CMK (cell line): ENCODE measurements around the gene CACNB3.
A peak's percentile ranks its signal among the peaks of the same experiment; 100 is the strongest.

Experiments
- DNase-seq: peaks from one replicate; pipeline ENCODE4 v3.0.0-alpha.2; 2010; ENCODE audit warnings: low read depth

Gene CACNB3

DNA sequence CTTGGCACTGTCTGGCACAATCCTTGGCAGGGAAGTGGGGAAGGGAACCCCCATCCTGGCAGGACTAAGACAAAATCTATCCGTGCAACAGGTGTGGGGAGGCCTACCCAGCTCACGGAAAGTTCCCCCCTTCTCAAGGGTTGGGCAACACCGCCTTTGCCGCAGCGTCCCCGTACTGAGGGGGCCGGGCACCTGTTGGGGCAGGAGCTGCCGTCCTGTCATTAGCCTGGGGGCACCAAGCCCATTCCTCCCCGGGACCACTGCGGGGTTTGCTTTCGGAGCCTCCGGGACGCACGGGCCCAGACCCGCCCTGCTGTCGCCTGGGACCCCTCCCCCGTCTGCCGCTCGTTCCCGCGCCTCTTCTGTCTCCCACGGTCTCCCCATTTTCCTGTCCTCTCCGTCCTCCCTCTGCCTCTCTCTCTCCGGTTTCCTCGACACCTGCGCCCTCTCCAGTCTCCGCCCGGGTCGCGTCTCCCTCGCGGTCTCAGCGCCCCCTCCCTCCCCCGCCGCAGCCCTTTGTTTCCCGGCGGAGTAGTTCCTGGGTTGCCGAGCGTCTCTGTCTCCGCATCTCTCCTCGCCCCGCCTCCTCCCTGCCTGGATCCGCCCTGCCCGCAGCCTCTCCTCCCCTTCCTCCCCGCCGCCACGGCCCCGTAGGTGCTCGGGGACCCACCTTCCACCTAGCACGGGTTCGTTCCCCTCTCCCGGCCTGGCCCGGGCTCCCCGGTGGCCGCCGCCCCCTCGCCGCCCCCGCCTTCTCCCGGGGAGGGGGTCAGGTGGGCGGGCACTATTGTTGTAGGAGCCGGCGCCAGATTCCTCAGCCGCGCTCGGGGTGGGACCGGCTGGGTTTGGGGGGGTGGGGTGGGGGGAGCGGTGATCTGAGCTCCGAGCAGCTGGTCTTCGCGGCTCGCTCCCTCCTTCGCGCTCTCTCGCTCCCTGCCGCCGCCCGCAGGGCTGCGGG lies at the start of gene CACNB3:
Gene CACNB3 (plus strand): TSS at position 624 of the 958 bp plus-strand sequence. CDS start 434 bp downstream, outside the sequence.
- peak; percentile 60 for DNase-seq

DNA sequence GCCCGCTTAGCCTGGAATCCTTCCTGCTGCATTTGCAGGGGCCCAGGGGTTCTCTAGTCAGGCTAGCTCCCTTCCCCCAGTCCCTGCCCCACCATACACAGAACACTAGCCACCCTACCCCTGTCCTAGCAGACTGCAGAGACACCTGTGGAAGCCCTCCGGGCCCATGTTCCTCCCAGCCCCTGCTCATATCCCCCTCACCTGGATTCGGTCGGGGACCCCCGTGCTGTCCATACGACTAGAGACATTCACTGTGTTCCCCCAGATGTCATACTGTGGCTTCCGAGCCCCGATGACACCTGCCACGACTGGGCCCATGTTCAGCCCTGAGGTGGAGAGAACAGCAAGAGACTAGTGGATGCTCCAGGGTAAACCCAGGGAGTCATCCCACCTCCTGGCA lies 49.6 kb upstream of the CACNB3 start:
- no peak for DNase-seq

DNA sequence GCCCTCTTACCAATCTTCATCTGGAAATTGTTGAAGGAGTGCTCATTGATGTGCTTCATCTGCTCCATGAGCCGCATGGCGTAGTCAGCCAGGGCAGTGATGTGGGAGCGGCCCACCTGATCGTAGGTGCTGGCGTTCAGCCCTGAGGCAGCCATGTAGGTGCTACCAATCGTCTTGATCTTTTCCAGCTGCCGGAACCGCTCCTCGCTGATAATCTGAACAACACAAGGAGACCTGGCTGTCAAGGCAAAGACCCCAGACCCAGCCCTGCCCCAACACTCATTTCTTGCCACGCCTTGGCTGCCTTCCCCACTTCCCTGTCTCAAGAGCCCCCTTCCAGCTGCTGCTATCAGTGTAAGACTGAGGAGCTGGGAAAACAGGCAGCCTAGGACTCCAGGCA lies 47.5 kb upstream of the CACNB3 start:
- no peak for DNase-seq

DNA sequence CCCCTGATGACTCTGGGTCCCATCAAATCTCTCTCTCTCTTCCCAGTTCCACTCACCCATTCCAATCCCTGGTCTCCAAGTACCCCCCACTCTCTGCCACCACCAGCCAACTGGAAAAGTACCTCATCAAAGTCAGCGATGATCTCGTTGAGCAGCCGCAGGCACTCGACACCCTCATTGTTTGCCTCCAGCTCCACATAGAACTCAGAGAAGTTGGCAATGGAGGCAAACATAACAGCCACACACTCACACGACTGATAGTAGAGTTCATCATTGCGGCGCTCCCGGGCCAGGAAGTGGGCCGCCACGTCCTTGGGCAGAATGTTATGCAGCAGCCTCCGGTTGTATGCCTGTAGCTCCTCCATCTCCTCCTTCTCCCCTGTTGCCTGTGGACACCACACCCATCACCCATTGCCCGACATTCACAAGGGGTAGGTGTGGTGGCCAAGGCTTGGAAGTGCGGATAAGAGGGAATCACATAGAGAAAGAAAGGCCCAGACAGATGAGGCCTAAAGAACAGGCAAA lies 46.6 kb upstream of the CACNB3 start:
- no peak for DNase-seq

DNA sequence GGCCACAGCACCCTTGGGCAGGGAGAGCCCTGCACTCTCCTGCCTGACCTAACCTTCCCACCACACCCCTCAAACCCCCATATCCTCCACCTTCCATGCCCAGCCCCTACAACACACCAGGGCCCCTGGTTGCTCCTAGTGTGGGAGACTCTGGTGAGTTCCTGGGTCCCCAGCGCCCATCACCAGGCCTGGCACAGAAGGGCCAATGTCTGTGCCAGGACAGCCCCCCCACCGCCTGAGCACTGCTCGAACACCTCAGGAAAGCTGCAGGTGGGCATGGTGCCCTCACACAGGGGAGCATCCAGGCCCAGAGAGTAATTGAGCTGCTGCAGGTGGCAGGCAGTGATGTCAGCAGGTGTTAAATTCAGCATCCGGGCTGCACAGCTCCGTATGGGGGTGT lies 44.6 kb upstream of the CACNB3 start:
- DNase-seq: no peak

DNA sequence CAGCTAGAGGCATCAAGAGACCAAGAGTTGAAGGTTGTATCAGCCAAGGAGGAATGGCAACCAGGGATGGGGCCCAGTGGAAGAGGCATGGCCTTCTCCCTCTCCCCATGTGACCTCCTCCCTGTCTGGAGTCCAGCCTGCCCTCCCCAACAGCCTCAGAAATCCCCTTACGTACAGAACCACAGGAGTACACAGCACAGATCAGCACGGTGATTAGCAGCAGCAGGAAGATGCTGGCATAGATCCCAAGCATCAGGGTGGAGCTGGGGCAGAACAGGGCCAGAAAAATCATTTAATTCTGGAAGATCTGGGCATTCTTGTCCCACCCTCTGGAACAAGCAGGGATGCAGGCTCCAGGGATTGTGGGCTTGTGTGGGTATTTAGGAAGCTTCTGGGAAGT lies 43.8 kb upstream of the CACNB3 start:
- no peak for DNase-seq

DNA sequence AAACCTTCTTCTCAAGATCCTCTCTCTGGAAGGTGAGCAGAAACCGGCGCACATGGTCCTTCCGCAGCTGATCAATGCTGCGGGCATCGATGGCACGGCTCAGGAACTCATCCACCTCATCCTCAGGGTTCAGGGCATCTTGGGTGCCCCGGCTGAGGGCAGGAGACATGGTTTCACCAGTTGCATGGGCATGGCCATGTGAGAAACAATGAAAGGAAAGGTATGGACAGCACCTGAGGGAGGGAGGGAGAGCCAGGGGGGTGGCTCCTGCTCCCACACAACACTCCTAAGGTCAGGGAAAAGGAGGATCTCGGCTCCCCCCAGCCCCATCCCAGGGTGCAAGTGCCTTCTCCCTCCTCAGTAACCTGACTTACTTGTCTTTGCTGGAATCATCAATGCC lies 43.0 kb upstream of the CACNB3 start:
- no peak for DNase-seq

DNA sequence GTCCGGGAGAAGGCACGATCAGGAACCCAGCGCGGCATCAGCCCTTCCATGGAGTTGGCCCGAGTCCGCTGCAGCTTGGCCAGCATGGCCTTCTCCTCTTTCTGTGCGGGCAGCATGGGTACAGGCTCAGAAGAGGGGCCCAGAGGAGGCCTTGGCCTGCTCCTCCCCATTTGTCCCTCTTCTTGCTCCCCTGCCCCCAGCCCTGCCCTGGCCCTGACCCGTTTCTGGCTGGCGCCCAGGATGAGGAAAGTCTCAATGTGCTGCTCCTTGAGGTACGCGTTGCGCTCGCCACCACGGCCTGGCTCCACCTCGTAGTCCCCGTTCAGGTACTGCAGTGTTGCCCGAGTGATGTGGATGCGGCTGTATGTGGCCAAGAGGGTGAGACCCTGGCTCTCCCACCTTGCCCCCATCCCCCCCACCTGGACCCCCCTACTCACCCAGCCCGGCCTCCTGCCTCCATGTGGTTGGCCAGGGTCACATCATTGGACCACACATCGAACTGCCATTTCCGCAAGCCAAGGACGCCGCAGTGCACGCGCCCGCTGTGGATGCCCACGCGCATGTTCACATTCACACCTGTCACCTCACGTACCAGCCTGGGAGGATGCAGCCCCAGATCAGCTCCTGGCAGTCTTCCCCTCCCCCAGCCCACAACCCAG lies 42.2 kb upstream of the CACNB3 start:
- DNase-seq: no peak

DNA sequence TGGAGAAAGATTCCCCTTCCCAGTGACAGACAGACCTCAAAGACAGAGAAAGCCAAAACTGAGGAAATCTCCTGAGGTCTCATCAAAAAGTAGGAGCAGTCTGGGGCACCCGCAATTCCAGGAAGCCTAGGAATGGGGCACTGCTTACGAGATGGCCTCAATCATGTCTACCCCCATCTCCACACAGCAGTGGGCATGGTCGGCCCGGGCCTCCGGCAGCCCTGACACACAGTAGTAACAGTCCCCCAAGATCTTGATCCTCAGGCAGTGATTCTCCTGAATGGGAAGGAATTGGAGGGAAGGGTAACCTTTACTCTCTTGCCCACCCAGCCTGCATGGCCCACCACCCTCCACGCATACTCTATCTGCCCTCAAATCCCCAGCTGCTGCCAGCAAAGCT lies 41.3 kb upstream of the CACNB3 start:
- no peak for DNase-seq

DNA sequence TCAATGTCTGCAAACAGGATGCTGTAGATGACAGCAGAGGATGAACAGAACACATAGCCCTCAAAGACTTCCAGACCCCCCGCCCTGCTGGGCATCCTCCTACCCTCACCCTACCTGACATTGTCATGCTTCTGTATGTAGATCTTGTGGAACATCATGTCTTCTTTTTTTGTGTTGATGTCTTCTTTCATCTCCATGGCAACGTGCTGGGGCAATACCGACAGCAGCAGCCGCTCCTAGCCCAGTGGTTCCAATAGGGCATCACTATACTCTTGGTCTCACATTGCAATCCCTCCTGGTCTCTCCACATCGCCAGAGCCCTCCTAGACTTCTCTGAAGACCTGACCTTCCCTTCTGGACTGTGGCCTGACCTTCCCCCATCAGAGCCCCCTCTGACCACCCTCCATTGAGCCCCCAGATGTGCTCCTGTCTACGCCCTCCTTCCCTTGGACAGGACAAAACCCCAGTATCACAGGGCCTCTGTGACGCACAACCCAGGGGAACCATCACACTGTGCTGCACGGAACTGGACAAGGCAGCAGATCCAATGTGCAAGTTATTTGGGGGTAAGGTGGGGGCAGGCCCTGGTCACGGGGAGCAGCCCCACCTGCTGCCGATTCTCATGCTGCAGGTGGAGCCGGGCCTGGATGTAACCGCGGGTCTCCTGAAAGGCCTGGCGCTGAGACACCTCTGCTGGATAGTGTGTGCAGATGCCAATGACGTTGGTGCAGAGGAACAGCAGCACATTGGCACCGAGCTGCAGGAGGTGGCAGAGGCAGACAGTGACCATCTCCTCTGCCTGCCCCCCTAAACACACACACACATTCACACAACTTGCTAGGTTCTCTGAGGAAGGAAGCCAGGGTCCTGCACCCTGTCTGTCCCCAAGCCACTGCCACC lies 40.5 kb upstream of the CACNB3 start:
- DNase-seq: no peak

DNA sequence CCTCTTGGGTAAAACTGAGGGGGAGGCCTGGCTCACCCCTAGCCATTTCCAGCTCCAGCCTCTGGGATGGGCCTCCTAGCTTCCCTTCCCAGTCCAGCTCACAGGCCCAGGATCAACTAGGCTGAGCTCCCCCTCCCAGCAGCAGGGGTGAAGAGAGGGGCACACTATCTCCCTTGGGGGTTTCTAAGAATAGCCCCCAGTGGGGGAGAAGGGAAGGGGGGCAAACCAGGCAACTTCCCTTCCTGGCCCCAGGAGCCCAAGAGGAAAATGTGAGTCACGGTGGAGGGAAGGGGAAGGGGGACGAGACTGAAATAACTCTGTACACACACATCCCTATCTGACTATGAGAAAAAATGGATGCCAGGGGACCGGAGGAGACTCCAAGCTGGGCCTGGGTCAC lies 38.4 kb upstream of the CACNB3 start:
- no peak for DNase-seq

DNA sequence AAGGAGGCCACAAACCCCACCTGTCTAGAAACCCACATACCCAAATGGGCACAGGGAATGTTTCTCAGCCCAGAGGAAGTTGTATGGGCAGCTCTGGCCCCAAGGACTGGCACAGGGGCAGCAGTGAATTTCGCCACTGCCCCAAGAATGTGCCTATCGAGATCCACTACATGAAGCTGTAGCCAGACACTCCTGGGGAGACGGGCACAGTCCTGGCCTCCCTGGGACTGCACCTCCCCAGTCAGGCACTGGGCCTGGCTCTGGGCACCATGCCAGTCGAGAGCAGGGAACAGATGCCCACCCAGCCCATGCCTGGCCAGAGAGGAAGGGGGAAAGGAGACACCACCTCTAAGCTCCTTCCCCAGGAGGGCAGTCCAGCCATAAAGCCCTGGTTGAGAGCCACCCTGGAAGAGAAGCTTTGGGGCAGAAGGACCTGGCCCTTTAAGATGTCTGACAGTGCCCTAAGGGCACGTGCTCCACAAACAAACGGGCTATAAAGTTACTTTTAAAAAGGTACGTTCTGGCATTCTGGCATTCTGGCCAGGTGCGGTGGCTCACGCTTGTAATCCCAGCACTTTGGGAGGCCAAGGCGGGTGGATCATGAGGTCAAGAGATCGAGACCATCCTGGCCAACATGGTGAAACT lies 37.8 kb upstream of the CACNB3 start:
- no peak for DNase-seq

DNA sequence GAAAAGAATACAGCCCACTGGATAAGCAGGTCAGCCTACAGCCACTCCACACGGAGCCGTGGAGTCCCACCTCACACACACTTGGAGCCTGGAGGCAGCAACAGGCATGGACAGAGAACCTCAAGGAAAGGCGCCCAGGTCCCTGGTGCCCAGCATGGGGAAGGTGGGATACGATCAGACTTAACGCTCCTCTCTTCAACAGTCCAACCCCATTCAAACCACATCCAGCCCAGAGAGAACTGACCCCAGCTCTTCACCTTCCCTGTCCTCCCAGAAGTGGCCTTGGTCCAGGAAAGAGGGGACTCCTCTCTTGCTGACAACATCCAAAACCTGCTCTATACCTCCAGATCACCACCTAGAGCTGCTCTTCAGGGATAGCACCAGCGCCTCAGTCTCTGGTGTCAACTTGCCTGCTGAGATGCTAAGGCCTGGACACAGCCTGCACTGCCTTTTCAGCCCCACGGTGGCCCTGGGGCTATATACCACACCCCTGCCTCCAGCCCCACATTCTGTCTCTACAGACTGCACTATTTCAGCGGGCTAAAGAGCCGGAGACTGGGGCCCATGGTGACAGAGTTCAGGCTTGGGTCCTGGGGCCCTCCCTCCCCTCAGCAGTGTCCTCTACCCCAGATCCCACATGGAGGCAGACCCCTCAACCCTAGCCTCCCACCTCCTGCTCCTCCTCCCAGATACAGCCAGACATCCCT lies 36.4 kb upstream of the CACNB3 start:
- no peak for DNase-seq

DNA sequence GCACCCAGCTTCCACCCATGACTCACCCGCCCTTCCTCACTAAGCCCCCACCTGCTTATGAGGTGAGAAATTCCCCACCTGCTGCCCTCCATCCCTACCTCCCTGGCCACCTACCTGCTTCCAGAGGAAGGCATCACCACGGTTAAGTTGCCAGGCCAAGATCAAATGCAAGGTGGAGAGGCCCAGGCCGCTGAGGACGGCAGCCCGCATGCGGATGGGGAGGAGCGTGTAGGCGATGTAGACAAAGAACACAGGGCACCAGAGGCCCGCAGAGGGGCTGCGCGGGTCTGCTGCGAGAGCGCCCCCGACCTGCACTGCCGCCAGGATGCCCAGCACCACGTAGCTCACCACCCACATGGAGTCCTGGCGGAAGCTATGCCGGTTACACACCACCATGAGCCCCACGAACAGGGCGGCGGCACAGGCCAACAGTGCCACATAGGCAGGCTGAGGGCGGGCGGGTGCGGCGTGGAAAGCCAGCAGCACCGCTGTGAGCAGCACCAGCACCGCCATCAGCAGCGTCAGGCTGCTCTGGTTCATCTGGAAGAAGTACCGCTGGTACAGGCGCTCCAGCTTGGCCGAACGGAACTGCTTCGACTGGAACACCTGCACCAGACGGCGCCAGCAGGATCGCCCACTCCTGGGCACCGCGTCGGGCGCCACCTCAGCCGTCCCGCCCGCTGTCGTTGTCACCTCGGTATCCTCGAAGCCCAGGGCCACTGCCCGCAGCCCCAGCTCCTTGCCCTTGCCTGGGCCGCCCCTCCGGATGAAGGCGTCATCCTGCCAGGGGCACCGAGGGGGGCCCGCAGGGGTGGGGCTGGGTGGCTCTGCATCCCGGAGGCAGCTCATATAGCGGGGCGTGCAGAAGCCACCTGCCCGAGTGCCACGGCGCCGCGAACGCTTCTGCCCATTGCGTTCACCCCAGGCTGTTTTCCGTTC lies 35.6 kb upstream of the CACNB3 start:
- no peak for DNase-seq

DNA sequence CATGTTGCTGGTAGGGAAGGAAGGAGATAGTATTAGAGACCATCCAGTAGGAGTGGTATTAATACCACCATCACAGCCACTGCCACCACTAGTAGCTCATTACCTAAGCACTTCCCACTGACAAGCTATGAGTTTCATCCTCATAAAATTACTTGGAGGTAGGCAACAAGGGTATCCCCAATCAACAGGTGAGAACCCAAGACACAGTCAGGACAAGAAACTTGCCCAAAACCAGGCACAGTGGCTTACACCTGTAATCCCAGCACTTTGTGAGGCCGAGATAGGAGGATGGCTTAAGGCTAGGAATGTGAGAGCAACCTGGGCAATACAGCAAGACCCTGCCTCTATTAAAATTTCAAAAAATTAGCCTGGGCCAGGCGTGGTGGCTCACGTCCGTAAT lies 34.9 kb upstream of the CACNB3 start:
- no peak for DNase-seq

DNA sequence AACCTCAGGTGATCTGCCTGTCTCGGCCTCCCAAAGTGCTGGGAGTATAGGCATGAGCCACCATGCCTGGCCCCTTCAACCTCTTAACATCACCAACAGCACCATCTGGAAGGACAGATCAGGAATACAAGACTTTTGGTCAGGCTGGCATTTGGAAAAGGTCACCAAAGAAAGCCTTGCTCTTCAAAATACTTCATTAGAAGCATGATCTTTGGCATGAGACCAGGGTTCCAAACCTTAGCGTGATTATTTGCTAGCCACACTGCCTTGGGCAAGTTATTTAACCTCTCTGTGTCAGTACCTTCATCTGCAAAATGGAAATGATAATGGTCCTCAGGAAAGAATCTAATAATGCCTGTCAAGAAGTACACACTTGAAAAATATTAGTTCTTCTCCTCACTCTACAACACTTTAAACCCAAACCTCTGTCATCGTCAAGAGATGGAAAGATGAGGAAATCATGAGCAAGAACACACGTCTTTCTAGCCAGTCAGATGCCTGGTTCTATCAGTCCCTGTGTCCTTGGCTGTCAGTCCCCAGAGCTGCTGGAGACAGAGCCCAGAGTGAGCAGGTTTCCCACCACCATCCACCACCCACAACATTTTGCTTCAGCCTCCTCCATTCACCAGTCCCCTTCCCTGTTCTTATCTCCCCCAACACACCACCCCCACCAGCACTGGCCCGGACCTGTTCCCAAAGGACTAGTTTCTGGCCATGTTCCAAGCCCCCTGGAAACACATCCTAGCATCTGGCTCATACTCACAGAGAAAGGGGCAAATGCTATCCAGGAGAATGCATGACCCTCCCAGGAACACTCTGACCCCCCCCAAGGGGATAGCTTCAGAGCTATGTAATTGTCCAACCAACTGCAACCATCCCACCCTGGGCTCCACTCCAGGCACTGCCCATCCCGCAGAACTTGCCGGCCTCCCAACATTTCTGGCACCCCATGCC lies 31.4 kb upstream of the CACNB3 start:
- DNase-seq: no peak

DNA sequence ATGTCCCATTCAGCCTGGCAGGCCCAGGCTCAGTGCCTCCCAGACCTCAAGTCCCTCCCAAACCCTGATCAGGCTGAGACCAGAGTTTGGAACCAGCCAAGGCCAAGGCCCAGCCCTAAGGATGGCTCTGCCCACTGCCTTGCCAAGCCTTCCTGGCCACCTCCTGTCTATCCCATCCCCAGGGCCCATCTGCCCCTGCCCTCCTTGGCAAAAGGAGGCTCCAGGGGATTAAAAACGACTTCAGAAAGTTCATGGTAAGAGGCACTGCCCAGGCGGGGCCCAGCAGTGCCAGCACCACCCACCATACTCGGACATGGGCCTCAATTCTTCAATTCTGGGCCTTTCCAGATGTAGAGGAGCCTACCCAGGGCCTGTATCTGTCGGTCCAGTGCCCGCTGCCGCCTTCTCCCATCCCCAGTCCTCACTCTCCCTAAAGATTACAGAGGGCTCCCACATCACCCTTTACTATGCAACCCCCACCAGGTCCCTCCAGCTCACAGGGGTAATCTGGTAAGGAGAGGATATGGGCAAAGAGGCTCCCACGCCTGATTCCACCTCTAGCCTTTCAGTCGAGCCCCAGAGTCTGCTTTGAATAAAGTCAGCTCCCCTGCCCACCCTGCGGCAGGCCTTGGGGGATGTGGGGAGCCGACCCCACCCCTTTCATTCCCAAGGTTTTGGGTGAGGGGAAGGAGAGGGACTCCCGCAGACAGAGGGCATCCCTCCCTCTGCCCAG lies 30.3 kb upstream of the CACNB3 start:
- no peak for DNase-seq

DNA sequence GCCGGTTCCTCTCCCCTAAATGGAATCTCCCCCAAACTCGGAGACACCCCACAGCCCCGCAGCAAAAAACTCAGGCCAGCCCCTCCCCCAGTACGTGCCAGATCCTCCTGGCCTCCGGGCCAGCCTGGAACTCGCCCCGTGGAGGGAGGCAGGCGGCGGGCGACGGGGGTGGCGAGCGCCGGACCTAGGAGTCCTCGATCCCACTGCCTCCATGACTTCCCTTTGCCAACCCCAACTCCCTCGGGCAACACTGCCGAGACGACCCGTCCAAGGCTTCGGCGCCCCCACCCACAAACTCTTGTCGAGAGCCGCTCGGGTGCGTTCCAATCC lies 29.8 kb upstream of the CACNB3 start:
- no peak for DNase-seq
